K562 (cell line): ENCODE results near the gene ZNF384.

Source experiments
- ATF6 ChIP-seq: sonication (generic); formaldehyde crosslinking; IDR thresholded peaks from 2 replicates; pipeline ENCODE4 v1.4.0; 2020; ENCODE audit warnings: mild to moderate bottlenecking, missing genetic modification reagents
- CREB3 ChIP-seq: fragments of 450-650 bp; conservative IDR thresholded peaks from 2 replicates; pipeline ENCODE4 v1.6.1; 2016; ENCODE audit warnings: missing genetic modification characterization, low read depth, mild to moderate bottlenecking, missing compliant biosample characterization, moderate library complexity
- CTCF ChIP-seq, 3 experiments: IDR thresholded peaks in 2 of 3; conservative IDR thresholded peaks in 1 of 3; 2 replicates each; pipeline ENCODE4 v1.5.1; 2011 to 2012; ENCODE audit warnings: low read length in 3 of 3, mild to moderate bottlenecking in 3 of 3, control low read depth in 2 of 3, improper control_type of control experiment in 1 of 3, inconsistent platforms in 1 of 3, low read depth in 1 of 3, mixed read lengths in 1 of 3, moderate library complexity in 1 of 3; ENCODE audit not compliant: insufficient read depth in 2 of 3
- DMBX1 ChIP-seq: fragments of 250-450 bp; sonication (Bioruptor Pico); IDR thresholded peaks from 2 replicates; pipeline ENCODE4 v1.8.0; 2022; ENCODE audit warnings: inconsistent platforms, mild to moderate bottlenecking, moderate library complexity, borderline replicate concordance
- EP300 ChIP-seq: IDR thresholded peaks from 2 replicates; pipeline ENCODE4 v1.6.1; 2012; ENCODE audit warnings: low read length, improper control_type of control experiment
- JUND ChIP-seq, 2 experiments: IDR thresholded peaks; 2 replicates in 1 of 2; 3 replicates in 1 of 2; pipeline ENCODE4 v1.6.1; 2011; ENCODE audit warnings: borderline replicate concordance in 2 of 2, low read depth in 2 of 2, low read length in 2 of 2, improper control_type of control experiment in 1 of 2, missing biosample characterization in 1 of 2, missing genetic modification characterization in 1 of 2, missing genetic modification reagents in 1 of 2
- NFE2L1 ChIP-seq: fragments of 450-650 bp; IDR thresholded peaks from 2 replicates; pipeline ENCODE4 v1.6.1; 2016; ENCODE audit warnings: missing genetic modification characterization, low read depth, mild to moderate bottlenecking, missing compliant biosample characterization, moderate library complexity, borderline replicate concordance
- NFYB ChIP-seq: IDR thresholded peaks from 2 replicates; pipeline ENCODE4 v1.6.1; 2011; ENCODE audit warnings: mild to moderate bottlenecking, moderate library complexity; ENCODE audit not compliant: insufficient read length; ENCODE audit errors: extremely low read depth
- NR3C1 ChIP-seq: sonication (generic); formaldehyde crosslinking; IDR thresholded peaks from 2 replicates; pipeline ENCODE4 v1.8.1; 2022; ENCODE audit warnings: missing genetic modification reagents
- POLR2A ChIP-seq: fragments of 450-650 bp; conservative IDR thresholded peaks from 2 replicates; pipeline ENCODE4 v1.6.1; 2016
- ZNF395 ChIP-seq: fragments of 200-800 bp; sonication (Bioruptor generic); IDR thresholded peaks from 2 replicates; pipeline ENCODE4 v1.6.1; 2017; ENCODE audit warnings: missing genetic modification characterization, missing compliant biosample characterization

GRCh38 chr12:6632026-6632983, 56.9 kb downstream of the ZNF384 start:
- no peak for TF ChIP-seq CTCF (IDR thresholded peaks at IDR 0.05 in 2 of 3, conservative IDR thresholded peaks at IDR 0.05 in 1 of 3; ENCODE audit: insufficient read depth in 2 of 3, low read depth in 1 of 3, low read length in 3 of 3)
- TF ChIP-seq EP300, result no peak
- TF ChIP-seq CREB3, result no peak
- no peak for TF ChIP-seq ZNF395
- TF ChIP-seq JUND (IDR thresholded peaks at IDR 0.05; ENCODE audit: borderline replicate concordance, low read depth, low read length), result no peak
- TF ChIP-seq JUND (tag; IDR thresholded peaks at IDR 0.05; ENCODE audit: borderline replicate concordance, low read depth, low read length), result no peak
- no peak for TF ChIP-seq NFYB
- no peak for TF ChIP-seq DMBX1 (CRISPR knock-in tag)
- no peak for TF ChIP-seq POLR2A
- no peak for TF ChIP-seq ATF6 (CRISPR knock-in tag)
- no peak for TF ChIP-seq NR3C1
- no peak for TF ChIP-seq NFE2L1 (tag)
